KMS-11 (cell line): Measurements from ENCODE around the gene MEGF8.

Experiments
- H2AFZ ChIP-seq: fragments of 200-600 bp; sonication (generic); 2 replicates; pipeline ENCODE4 v1.6.1; 2016; ENCODE audit warnings: antibody characterized with exemption, mixed run types, low read depth
- H3K27ac ChIP-seq: fragments of 200-600 bp; sonication (generic); 2 replicates; pipeline ENCODE4 v1.6.1; 2016; ENCODE audit warnings: mild to moderate bottlenecking, mixed run types
- H3K27me3 ChIP-seq: fragments of 200-600 bp; sonication (generic); 2 replicates; pipeline ENCODE4 v1.6.1; 2017; ENCODE audit warnings: mild to moderate bottlenecking, low read depth, mixed run types, moderate library complexity; ENCODE audit not compliant: insufficient read depth
- H3K36me3 ChIP-seq: fragments of 200-600 bp; sonication (generic); 2 replicates; pipeline ENCODE4 v1.6.1; 2017; ENCODE audit warnings: mild to moderate bottlenecking, mixed run types; ENCODE audit not compliant: insufficient read depth
- H3K4me1 ChIP-seq: fragments of 200-600 bp; sonication (generic); 2 replicates; pipeline ENCODE4 v1.6.1; 2016; ENCODE audit warnings: mild to moderate bottlenecking, low read depth, mixed run types; ENCODE audit not compliant: poor library complexity, severe bottlenecking
- H3K4me2 ChIP-seq: fragments of 200-600 bp; sonication (generic); 2 replicates; pipeline ENCODE4 v1.7.0; 2016; ENCODE audit warnings: mild to moderate bottlenecking, mixed run types
- H3K4me3 ChIP-seq: fragments of 200-600 bp; sonication (generic); IDR thresholded peaks from 2 replicates; pipeline ENCODE4 v1.6.1; 2017; ENCODE audit warnings: low read depth, low read length, mixed read lengths; ENCODE audit not compliant: insufficient read depth
- H3K79me2 ChIP-seq: fragments of 200-600 bp; sonication (generic); 2 replicates; pipeline ENCODE4 v1.6.1; 2016; ENCODE audit warnings: low read depth, mixed run types; ENCODE audit not compliant: insufficient read depth
- H3K9ac ChIP-seq: fragments of 200-600 bp; sonication (generic); 2 replicates; pipeline ENCODE4 v1.6.1; 2016; ENCODE audit warnings: mild to moderate bottlenecking, mixed run types
- H4K20me1 ChIP-seq: fragments of 200-600 bp; sonication (generic); 2 replicates; pipeline ENCODE4 v1.6.1; 2016; ENCODE audit warnings: mild to moderate bottlenecking, mixed run types; ENCODE audit not compliant: insufficient read depth
- CTCF ChIP-seq: fragments of 200-600 bp; sonication (generic); conservative IDR thresholded peaks from 2 replicates; pipeline ENCODE4 v1.6.1; 2017; ENCODE audit warnings: low read depth, mild to moderate bottlenecking, antibody characterized with exemption, low read length, moderate library complexity, mixed read lengths

The MEGF8 gene

DNA sequence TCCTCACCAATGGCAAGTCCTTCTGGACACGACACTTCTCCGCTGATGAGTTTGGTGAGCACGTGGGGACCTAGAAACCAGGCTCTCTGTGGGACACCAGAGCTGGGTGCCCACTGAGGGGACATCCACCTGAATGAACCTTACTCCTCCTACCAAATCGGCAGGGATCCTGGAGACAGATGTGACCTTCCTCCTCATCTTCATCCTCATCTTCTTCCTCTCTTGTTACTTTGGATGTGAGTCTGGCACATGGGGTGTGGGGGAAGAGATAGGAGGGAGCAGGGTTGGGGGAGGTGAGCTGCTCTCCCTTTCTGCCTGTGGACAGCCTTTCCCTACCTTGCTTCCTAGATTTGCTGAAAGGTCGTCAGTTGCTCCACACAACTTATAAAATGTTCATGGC, 10.4 kb upstream of the MEGF8 start:
- Histone ChIP-seq H3K36me3 (no peaks in the 10 kb centered on the region), H3K9ac (no peak overlapping the region), H3K4me1 (peaks cover 5% of the 10 kb centered on the region), H3K4me2 (no peak overlapping the region), H2AFZ (no peak overlapping the region), H3K27me3 (peaks cover 77% of the 10 kb centered on the region), H3K79me2 (no peaks in the 10 kb centered on the region), H3K4me3 (no peak overlapping the region), H3K27ac (no peak overlapping the region), H4K20me1 (no peaks in the 10 kb centered on the region)
- TF ChIP-seq CTCF = no peak

DNA sequence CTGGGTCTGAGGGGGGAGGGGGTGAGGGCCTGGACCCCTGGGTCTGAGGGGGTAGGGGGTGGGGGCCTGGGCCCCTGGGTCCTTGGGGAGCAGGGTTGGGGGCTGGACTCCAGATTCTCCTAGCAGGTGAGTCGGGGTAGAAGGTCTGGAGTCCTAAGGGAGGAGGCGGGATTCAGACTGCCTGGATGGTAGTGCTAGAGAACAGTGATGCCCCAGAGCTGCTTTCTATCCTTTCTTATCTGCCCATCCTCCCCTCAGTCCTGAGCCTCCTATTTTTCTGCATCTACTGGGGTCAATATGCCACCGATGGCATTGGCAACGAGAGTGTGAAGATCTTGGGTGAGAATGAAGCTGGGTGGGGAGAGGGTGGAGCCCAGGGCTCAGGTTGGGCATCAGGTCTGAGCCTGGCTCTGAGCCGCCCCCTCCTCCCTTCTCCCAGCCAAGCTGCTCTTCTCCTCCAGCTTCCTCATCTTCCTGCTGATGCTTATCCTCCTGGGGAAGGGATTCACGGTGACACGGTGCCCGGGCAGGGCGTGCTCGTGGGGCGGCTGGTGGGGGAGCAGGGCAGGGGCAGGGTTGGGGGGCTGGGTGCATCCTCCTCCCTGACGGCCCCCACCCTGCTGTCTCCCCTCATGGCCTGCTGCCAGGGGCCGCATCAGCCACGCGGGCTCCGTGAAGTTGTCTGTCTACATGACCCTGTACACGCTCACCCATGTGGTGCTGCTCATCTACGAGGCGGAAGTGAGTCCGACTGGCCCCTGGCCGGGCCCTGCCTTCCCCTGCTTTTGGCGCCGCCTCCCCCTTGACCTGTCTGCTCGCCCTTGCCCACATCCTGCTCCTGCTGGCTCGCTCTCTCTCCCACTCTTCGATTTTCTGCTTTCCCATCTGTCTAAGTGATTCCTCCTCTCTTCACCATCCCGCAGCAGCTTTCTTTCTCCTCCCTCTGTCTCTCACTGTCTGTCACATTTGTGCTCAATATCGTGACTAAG, 8.9 kb upstream of the MEGF8 start:
- Histone ChIP-seq H3K9ac (no peak overlapping the region), H2AFZ (no peak overlapping the region), H4K20me1 (no peaks in the 10 kb centered on the region), H3K4me1 (peaks cover 5% of the 10 kb centered on the region), H3K4me2 (no peak overlapping the region), H3K27ac (no peak overlapping the region), H3K27me3 (peaks cover 82% of the 10 kb centered on the region), H3K36me3 (no peaks in the 10 kb centered on the region), H3K79me2 (no peaks in the 10 kb centered on the region), H3K4me3 (no peak overlapping the region)
- no peak for TF ChIP-seq CTCF

- Histone ChIP-seq H3K27me3 (peaks cover 80% of the 10 kb centered on the region), H2AFZ (no peak overlapping the region), H3K79me2 (no peaks in the 10 kb centered on the region), H4K20me1 (no peaks in the 10 kb centered on the region), H3K4me2 (no peak overlapping the region), H3K4me3 (no peak overlapping the region), H3K27ac (no peak overlapping the region), H3K4me1 (peaks cover 5% of the 10 kb centered on the region), H3K9ac (no peak overlapping the region), H3K36me3 (no peaks in the 10 kb centered on the region)
- no peak for TF ChIP-seq CTCF
These were observed 7.9 kb upstream of the MEGF8 start for GRCh38 chr19:42317535-42317934.

DNA sequence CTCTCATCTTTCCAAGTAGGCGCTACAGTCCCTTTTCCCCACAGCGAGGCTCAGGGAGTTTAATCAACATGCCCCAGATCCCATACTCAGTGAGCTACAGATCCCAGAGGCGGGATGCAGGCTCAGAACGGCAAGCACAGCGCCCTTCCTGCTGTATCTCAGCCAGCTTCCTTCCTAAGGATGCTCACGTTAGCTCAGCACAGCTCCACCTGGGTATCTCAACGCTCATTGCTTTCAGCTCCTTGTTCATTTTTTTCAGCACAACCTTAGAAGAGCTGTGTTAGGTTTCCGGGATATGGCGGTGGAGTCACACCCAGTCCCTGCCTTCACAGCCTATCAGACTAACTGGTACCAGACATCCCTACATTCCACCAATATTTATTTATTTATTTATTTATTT, 3.1 kb upstream of the MEGF8 start:
- no peaks in the 10 kb centered on the region for H3K79me2 ChIP-seq
- H2AFZ ChIP-seq = no peak overlapping the region
- no peak overlapping the region for H3K4me3 ChIP-seq
- H3K9ac ChIP-seq = no peak overlapping the region
- no peak overlapping the region for H3K4me2 ChIP-seq
- H3K4me1 ChIP-seq = peaks cover 12% of the 10 kb centered on the region
- H3K27ac ChIP-seq = no peak overlapping the region
- no peak for TF ChIP-seq CTCF
- peaks cover 39% of the 10 kb centered on the region for H3K27me3 ChIP-seq
- no peaks in the 10 kb centered on the region for H4K20me1 ChIP-seq
- H3K36me3 ChIP-seq = no peaks in the 10 kb centered on the region
